NB4 (cell line): ENCODE measurements around the gene PEAK3.
A peak's percentile ranks its signal among the peaks of the same experiment; 100 is the strongest.

Experiments
- DNase-seq: peaks from one replicate; pipeline ENCODE4 v3.0.0; 2010; ENCODE audit warnings: low read depth
- H3K4me3 ChIP-seq: one replicate; pipeline ENCODE4 v1.5.1; 2011; ENCODE audit warnings: mild to moderate bottlenecking, low read depth, low read length, moderate library complexity
- MAX ChIP-seq: IDR thresholded peaks from 2 replicates; pipeline ENCODE4 v1.6.1; 2011; ENCODE audit warnings: low read depth, low read length
- MYC ChIP-seq: IDR thresholded peaks from 2 replicates; pipeline ENCODE4 v1.6.1; 2011; ENCODE audit warnings: low read depth, low read length
- POLR2A ChIP-seq: IDR thresholded peaks from 2 replicates; pipeline ENCODE4 v1.6.1; 2011; ENCODE audit warnings: mild to moderate bottlenecking; ENCODE audit not compliant: insufficient read length; ENCODE audit errors: extremely low read depth
- TF ChIP-seq, protein P1 (sequence below): IDR thresholded peaks from one replicate; pipeline ENCODE4 v1.5.1; 2012; ENCODE audit warnings: low read depth, low read length

The PEAK3 gene

DNA sequence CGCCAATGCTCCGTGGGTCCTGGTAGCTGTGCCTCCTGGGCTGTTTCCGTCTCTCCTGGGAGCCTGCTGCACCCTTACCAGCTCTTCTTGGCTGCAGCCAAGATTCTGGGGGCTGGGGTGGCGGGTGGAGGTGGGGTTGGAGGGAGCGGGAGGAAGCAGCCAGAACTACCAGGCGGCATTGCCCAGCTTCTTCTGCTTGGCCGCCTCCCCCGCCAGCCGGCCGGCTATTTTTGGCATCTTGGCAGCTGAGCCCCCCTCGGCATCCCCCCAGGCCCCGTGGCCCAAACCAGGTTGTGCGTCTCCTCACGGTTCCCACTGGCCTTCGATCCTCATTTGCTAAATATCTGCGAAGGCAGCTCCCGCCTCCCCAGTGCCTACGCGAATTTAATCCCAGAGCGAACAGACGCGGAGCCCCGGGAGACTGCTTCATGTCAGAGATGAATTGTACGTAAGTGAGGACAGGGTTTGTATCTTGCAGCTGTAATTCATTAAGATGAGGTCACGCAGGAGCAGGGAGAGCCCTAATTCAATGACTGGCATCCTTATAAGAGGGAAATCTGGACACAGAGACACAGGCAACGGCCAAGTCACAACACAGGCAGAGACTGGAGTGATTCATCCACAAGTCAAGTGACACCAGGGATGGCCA, 12.8 kb upstream of the PEAK3 start:
- TF ChIP-seq MYC (no peak), POLR2A (no peak)
- TF ChIP-seq, protein P1, sequence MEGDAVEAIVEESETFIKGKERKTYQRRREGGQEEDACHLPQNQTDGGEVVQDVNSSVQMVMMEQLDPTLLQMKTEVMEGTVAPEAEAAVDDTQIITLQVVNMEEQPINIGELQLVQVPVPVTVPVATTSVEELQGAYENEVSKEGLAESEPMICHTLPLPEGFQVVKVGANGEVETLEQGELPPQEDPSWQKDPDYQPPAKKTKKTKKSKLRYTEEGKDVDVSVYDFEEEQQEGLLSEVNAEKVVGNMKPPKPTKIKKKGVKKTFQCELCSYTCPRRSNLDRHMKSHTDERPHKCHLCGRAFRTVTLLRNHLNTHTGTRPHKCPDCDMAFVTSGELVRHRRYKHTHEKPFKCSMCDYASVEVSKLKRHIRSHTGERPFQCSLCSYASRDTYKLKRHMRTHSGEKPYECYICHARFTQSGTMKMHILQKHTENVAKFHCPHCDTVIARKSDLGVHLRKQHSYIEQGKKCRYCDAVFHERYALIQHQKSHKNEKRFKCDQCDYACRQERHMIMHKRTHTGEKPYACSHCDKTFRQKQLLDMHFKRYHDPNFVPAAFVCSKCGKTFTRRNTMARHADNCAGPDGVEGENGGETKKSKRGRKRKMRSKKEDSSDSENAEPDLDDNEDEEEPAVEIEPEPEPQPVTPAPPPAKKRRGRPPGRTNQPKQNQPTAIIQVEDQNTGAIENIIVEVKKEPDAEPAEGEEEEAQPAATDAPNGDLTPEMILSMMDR, result no peak
- no peak for DNase-seq
- H3K4me3 ChIP-seq, result no peak overlapping the region

DNA sequence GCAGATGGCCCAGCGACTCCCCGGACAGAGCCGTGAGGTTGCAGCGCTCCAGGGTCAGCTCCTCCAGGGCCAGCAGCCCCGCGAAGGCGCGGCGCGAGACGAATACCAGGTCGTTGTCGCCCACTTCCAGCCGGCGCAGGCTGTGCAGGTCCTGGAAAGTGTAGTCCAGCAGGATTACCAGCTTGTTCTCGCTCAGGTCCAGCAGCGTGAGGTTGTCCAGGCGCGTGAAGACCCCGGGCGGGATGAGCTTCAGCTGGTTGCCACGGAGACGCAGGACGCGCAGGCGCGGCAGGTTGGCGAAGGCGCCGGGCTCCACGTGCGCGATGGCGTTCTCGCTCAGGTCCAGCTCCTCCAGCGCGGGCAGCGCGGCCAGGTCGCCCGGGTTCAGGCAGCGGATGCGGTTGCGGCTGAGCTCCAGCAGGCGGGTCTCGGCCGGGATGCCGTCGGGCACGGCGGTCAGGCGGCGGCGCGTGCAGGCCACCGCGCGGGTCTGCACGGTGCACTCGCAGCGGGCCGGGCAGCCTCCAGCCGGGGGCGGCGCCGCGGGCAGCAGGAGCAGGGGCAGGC, 9.3 kb upstream of the PEAK3 start:
- no peak for DNase-seq

DNA sequence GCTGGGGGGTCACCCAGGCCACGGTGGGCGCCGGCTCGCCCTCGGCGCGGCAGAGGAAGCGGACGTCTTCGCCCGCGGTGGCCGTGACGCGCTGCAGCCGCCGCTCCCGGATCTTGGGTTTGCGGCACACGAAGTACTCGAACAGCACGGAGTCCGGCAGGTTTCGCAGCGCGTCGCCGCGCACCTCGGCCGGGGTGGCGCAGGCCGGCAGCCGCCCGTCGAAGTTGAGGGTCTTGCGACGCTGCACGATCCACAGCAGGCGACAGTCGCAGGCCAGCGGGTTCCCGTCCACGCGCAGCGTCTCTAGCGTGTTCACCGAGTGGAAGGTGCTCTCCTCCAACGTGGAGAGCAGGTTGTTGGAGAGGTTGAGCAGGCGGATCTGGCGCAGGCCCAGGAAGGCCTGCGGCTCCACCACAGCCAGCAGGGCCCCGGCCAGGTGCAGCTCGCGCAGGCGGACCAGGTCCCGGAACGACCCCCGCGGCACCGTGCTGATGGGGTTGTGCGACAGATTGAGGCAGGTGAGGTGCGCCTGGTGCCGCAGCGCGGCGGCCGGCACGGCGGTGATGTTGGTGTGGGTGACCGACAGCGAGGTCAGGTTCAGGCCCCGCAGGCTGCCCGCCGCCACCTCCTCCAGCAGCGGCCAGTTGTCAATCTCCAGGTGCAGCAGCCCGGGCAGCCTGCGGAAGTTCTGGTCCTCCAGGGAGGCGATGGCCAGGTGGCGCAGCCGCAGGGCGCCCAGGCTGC, 8.6 kb upstream of the PEAK3 start:
- H3K4me3 ChIP-seq, result peak overlapping the region; percentile 78
- TF ChIP-seq, protein P1, result no peak
- TF ChIP-seq POLR2A, result no peak
- no peak for TF ChIP-seq MAX
- no peak; the same call in 1 of the 2 replicates for TF ChIP-seq MYC
- peak; percentile 35 for DNase-seq

More for the DNA sequence above, 9.3 kb upstream of the PEAK3 start:
- no peak for TF ChIP-seq POLR2A
- TF ChIP-seq MYC, result no peak
- TF ChIP-seq MAX, result no peak
- TF ChIP-seq, protein P1, result no peak
- H3K4me3 ChIP-seq, result peak overlapping the region; percentile 78

DNA sequence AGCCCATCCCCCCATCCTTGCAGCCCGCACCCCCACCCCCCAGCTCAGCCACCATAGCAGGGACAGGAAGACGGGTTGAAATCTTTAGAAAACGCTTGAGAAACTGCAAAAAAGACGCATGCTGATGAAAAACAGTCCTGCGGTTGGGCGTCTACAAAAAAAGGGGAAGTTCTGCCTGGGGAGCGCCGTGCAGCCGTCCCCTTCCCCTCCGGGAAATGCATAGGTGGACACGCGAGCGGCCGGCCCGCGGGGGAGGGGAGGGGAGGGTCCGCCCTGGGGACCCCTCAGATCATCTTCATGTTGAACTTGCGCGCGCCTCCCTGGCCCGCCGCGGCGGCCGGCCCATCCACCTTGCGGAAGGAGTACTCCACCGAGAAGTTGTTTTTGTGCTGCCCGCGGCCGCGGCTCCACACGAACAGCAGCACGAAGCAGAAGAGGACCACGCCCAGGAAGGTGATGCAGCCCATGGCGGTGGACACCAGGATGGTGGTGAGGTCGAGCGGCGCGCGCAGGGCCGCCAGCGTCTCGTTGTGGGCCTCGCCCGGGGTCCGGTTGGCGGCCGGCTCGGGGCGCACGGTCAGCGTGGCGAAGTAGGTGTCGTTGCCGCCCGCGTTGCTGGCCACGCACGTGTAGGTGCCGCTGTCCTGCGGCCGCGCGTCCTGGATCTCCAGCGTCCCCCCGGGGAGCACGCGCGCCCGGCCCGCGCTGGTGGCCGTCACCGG, 7.9 kb upstream of the PEAK3 start:
- peak; percentile 70 for TF ChIP-seq MYC
- peak; percentile 61 for TF ChIP-seq MAX
- TF ChIP-seq POLR2A, result no peak
- DNase-seq, result peak; percentile 95
- H3K4me3 ChIP-seq, result peak overlapping the region; percentile 78

- TF ChIP-seq, protein P1, result no peak
- peak overlapping the region; percentile 44 for H3K4me3 ChIP-seq
- peak; percentile 44 for DNase-seq
Measured at GRCh38 chr19:2288818-2289713, 7.1 kb upstream of the PEAK3 start.
